DMS153 treated with DMSO at 0.1 percent for 48 hours (cell line): Measurements from ENCODE around the gene CCDC177.

ENCODE experiments used
- DNase-seq: peaks from one replicate; lab custom pipeline; 2025; ENCODE audit not compliant: unreplicated experiment; lab: John Stamatoyannopoulos, UW

The CCDC177 gene

GRCh38 chr14:69569859-69570258, 4.8 kb downstream of the CCDC177 start:
- no peak for DNase-seq

GRCh38 chr14:69567563-69567962, 7.1 kb downstream of the CCDC177 start:
- no peak for DNase-seq

- DNase-seq: no peak
Measured at GRCh38 chr14:69561893-69562292, 12.8 kb downstream of the CCDC177 start.

GRCh38 chr14:69560826-69561225, 13.8 kb downstream of the CCDC177 start:
- DNase-seq: no peak

- DNase-seq: peak; percentile 72
Measured at GRCh38 chr14:69559581-69560011, 15.1 kb downstream of the CCDC177 start.

- no peak for DNase-seq
Measured at GRCh38 chr14:69558774-69559173, 15.9 kb downstream of the CCDC177 start.

- no peak for DNase-seq
Measured at GRCh38 chr14:69554500-69554899, 20.2 kb downstream of the CCDC177 start.

GRCh38 chr14:69553252-69553651, 21.4 kb downstream of the CCDC177 start:
- no peak for DNase-seq

GRCh38 chr14:69551511-69551910, 23.2 kb downstream of the CCDC177 start:
- no peak for DNase-seq

GRCh38 chr14:69548566-69548965, 26.1 kb downstream of the CCDC177 start:
- DNase-seq: no peak

GRCh38 chr14:69547701-69548348, 26.8 kb downstream of the CCDC177 start:
- no peak for DNase-seq

- no peak for DNase-seq
Measured at GRCh38 chr14:69543341-69544115, 31.1 kb downstream of the CCDC177 start.

- DNase-seq: no peak
Measured at GRCh38 chr14:69542311-69542710, 32.4 kb downstream of the CCDC177 start.

- no peak for DNase-seq
Measured at GRCh38 chr14:69540654-69541335, 33.9 kb downstream of the CCDC177 start.

GRCh38 chr14:69539631-69540410, 34.9 kb downstream of the CCDC177 start:
- no peak for DNase-seq

GRCh38 chr14:69538766-69539165, 35.9 kb downstream of the CCDC177 start:
- DNase-seq: no peak

GRCh38 chr14:69537900-69538299, 36.8 kb downstream of the CCDC177 start:
- no peak for DNase-seq

GRCh38 chr14:69536971-69537370, 37.7 kb downstream of the CCDC177 start:
- no peak for DNase-seq

GRCh38 chr14:69535230-69535848, 39.3 kb downstream of the CCDC177 start:
- DNase-seq: no peak

GRCh38 chr14:69532561-69533340, 41.9 kb downstream of the CCDC177 start:
- DNase-seq: no peak
